AG04450 (cell line): ENCODE data around the gene PRR15. TPM values are rescaled to one million over a fixed set of nuclear protein-coding genes. Genes with fewer than 3 reads are reported as not detected.

Source experiments
- CTCF ChIA-PET: fragments of 300-600, 350-600 bp; formaldehyde crosslinking; extraction: SDS; loops from one replicate; lab custom pipeline; 2022; ENCODE audit warnings: antibody characterized with exemption, inconsistent platforms; lab: Charles Lee
- POLR2A ChIA-PET: fragments of 350-600 bp; formaldehyde crosslinking; extraction: SDS; loops from one replicate; lab custom pipeline; 2021; ENCODE audit warnings: antibody characterized with exemption, inconsistent platforms; lab: Yijun Ruan, JAX
- DNase-seq: peaks from one replicate; pipeline ENCODE4 v3.0.0-alpha.2; 2011; ENCODE audit warnings: low read depth, low spot score
- H3K27ac ChIP-seq: one replicate; pipeline ENCODE4 v1.5.1; 2012; ENCODE audit warnings: low read depth, low read length, control low read depth
- H3K27me3 ChIP-seq: one replicate; pipeline ENCODE4 v1.6.0; 2012; ENCODE audit warnings: low read length; ENCODE audit not compliant: control insufficient read depth, insufficient read depth
- H3K4me3 ChIP-seq: 2 replicates; pipeline ENCODE4 v1.5.1; 2011; ENCODE audit warnings: mild to moderate bottlenecking, low read depth, low read length, control low read depth
- H3K9me3 ChIP-seq: 2 replicates; pipeline ENCODE4 v1.5.1; 2012; ENCODE audit warnings: low read length; ENCODE audit not compliant: control insufficient read depth, insufficient read depth
- CTCF ChIP-seq: IDR thresholded peaks from 2 replicates; pipeline ENCODE4 v1.5.1; 2011; ENCODE audit warnings: low read depth, low read length, control low read depth, inconsistent platforms
- polyA plus RNA-seq: library from polyadenylated mRNA; depleted of rRNA; stranded (reverse); fragments of >200 nt; gene quantifications from 2 replicates; pipeline ENCODE4 v1.2.3, GENCODE V29; 2011

The PRR15 gene
- polyA plus RNA-seq, 1 experiment = not detected

- TF ChIP-seq CTCF = no peak
- Histone ChIP-seq H3K9me3 (no peaks in the 10 kb centered on the region), H3K27ac (no peak overlapping the region), H3K27me3 (no peaks in the 10 kb centered on the region), H3K4me3 (no peak overlapping the region)
- no peak for DNase-seq
- ChIA-PET CTCF (no interaction called here), POLR2A (no interaction called here)
Measured at GRCh38 chr7:29548823-29549222, 14.8 kb upstream of the PRR15 start.

GRCh38 chr7:29552392-29552791 lies 11.2 kb upstream of the PRR15 start:
- no peak for DNase-seq
- CTCF ChIA-PET = no interaction called here
- H3K27ac ChIP-seq = no peak overlapping the region
- POLR2A ChIA-PET = no interaction called here
- no peak for TF ChIP-seq CTCF
- no peaks in the 10 kb centered on the region for H3K27me3 ChIP-seq
- no peaks in the 10 kb centered on the region for H3K9me3 ChIP-seq
- H3K4me3 ChIP-seq = no peak overlapping the region

- no peak overlapping the region for H3K4me3 ChIP-seq
- H3K27ac ChIP-seq = no peak overlapping the region
- no peak for DNase-seq
- H3K27me3 ChIP-seq = no peaks in the 10 kb centered on the region
- ChIA-PET POLR2A (no interaction called here), CTCF (no interaction called here)
- TF ChIP-seq CTCF = no peak
- H3K9me3 ChIP-seq = no peaks in the 10 kb centered on the region
Measured at GRCh38 chr7:29555061-29555460, 8.6 kb upstream of the PRR15 start.

- H3K27me3 ChIP-seq = peaks cover 5% of the 10 kb centered on the region
- no peak overlapping the region for H3K4me3 ChIP-seq
- H3K27ac ChIP-seq = no peak overlapping the region
- ChIA-PET CTCF (no interaction called here), POLR2A (no interaction called here)
- no peak for TF ChIP-seq CTCF
- no peak for DNase-seq
- H3K9me3 ChIP-seq = no peaks in the 10 kb centered on the region
Measured at GRCh38 chr7:29556405-29557195, 7.0 kb upstream of the PRR15 start.

GRCh38 chr7:29557954-29558353 lies 5.7 kb upstream of the PRR15 start:
- DNase-seq = no peak
- Histone ChIP-seq H3K27me3 (peaks cover 13% of the 10 kb centered on the region), H3K9me3 (no peaks in the 10 kb centered on the region), H3K4me3 (no peak overlapping the region), H3K27ac (no peak overlapping the region)
- ChIA-PET CTCF (no interaction called here), POLR2A (no interaction called here)
- no peak for TF ChIP-seq CTCF
